ENCODE results near the gene PCDHA7.
"Not testable (repeated sequence)": the region's sequence is repeated elsewhere in the genome, so short reads cannot be mapped to it uniquely, and the experiment has no call there.

Gene PCDHA7

DNA sequence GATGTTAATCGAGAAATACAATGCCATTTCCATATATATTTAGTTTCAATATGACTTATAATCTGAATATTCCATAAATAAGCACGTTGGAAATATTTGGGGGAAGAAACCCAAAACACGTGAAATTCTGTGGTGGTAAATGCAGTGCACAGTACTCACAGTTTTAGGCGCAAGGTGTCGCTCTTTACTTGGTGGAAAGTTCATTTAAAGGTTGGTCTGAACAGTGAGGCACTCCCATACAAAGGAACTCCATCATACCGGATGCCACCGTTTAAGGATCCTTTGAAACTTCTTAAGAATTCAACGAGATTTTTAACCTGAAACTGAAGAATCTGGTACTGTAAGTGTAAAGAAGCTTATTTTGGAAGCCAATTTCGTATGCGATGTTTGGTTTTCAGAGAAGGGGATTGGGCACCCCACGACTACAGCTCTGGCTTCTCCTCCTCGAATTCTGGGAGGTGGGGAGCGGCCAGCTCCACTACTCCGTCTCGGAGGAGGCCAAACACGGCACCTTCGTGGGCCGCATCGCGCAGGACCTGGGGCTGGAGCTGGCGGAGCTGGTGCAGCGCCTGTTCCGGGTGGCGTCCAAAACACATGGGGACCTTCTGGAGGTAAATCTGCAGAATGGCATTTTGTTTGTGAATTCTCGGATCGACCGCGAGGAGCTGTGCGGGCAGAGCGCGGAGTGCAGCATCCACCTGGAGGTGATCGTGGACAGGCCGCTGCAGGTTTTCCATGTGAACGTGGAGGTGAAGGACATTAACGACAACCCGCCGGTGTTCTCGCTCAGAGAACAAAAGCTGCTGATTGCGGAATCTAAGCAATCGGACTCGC is 34.9 kb downstream of the PCDHA7 start, which contains the start of gene PCDHA11:
Gene PCDHA11, plus strand, starts transcription at position 237 of the 834 bp plus-strand sequence. Its CDS starts 147 bp downstream, at position 384.
- no peak for DNase-seq

GRCh38 chr5:140869555-140869886 is 35.5 kb downstream of the PCDHA7 start:
- no peak for DNase-seq

GRCh38 chr5:140870221-140871201 is 36.4 kb downstream of the PCDHA7 start:
- no peak for DNase-seq

DNA sequence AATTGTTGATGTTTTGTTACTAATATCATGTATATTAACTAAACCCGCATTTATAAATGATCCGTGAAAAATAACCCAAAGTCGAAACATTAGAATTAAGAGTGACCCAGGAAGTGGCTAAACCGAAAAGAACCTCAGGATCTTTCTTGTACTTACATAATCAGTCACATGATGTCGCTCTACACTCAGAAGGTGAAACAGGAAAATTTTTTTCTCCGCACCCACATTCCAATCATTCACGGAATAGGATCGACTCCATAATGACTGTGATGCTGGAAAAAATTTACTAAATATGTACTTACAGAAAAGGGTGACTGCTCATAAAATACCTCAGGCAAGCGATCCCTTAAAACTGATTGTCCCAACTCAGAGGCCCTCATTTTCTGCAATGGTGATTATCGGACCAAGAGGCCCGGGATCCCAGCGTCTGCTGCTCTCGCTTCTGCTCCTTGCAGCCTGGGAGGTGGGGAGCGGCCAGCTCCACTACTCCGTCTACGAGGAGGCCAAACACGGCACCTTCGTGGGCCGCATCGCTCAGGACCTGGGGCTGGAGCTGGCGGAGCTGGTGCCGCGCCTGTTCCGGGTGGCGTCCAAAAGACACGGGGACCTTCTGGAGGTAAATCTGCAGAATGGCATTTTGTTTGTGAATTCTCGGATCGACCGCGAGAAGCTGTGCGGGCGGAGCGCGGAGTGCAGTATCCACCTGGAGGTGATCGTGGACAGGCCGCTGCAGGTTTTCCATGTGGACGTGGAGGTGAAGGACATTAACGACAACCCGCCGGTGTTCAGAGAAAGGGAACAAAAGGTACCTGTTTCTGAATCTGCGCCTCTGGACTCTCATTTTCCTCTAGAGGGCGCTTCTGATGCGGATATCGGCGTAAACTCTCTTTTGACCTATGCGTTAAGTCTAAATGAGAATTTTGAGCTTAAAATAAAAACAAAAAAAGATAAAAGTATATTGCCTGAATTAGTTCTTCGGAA is 41.3 kb downstream of the PCDHA7 start, which contains the start of gene PCDHA12:
Gene PCDHA12, plus strand, starts transcription at position 224 of the 981 bp plus-strand sequence. Its CDS starts 165 bp downstream, at position 389.
- no peak for DNase-seq

GRCh38 chr5:140876541-140877261 is 42.6 kb downstream of the PCDHA7 start:
- not testable (repeated sequence) for DNase-seq

GRCh38 chr5:140877262-140877581 is 43.2 kb downstream of the PCDHA7 start:
- DNase-seq, result no peak

DNA sequence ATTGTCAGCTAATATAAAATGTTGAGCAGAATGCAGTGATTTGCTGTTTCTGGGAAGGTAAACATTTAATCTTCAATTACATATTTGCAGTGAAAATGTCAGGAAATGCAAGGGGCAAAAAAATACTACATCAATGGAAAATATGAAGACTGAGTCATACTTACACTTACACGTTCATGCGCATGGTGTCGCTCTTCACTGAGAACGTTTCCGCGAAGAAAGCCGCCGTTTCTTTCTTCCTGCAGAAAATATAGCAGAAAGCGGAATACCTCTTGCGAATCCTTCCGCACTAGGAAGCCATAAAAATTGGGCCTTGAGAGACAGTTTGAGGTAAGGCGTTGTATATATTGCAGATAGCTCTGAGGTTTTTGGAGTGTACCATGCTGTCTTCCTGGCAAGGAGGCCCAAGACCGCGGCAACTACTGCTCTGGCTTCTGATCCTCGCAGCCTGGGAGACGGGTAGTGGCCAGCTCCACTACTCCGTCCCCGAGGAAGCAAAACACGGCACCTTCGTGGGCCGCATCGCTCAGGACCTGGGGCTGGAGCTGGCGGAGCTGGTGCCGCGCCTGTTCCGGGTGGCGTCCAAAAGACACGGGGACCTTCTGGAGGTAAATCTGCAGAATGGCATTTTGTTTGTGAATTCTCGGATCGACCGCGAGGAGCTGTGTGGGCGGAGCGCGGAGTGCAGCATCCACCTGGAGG is 48.0 kb downstream of the PCDHA7 start, which contains the start of gene PCDHA13:
Gene PCDHA13, plus strand, starts transcription at position 236 of the 702 bp plus-strand sequence. Its CDS starts 145 bp downstream, at position 381.
- no peak for DNase-seq

GRCh38 chr5:140882591-140882899 is 48.5 kb downstream of the PCDHA7 start:
- DNase-seq, result no peak

DNA sequence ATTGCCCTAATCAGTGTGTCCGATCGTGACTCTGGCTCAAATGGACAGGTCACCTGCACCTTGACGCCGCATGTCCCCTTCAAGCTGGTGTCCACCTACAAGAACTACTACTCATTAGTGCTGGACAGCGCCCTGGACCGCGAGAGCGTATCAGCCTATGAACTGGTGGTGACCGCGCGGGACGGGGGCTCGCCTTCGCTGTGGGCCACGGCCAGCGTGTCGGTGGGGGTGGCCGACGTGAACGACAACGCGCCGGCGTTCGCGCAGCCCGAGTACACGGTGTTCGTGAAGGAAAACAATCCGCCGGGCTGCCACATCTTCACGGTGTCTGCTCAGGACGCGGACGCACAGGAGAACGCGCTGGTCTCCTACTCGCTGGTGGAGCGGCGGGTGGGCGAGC is 49.3 kb downstream of the PCDHA7 start:
- DNase-seq, result no peak

GRCh38 chr5:140883927-140884697 is 50.0 kb downstream of the PCDHA7 start:
- no peak for DNase-seq
